Neural progenitor cell (in vitro differentiated cells): ENCODE results near the gene GDF2. TPM values are rescaled to one million over a fixed set of nuclear protein-coding genes. Genes with fewer than 3 reads are reported as not detected.

Source experiments
- DNase-seq: peaks from one replicate; pipeline ENCODE4 v3.0.0-alpha.2; 2016; ENCODE audit warnings: low spot score
- H2AFZ ChIP-seq: fragments of 200-600 bp; sonication (generic); replicated peaks from 2 replicates; pipeline ENCODE4 v1.6.1; 2016; ENCODE audit warnings: antibody characterized with exemption
- H3F3A ChIP-seq: fragments of 200-600 bp; sonication (generic); 2 replicates; pipeline ENCODE4 v1.6.1; 2016; ENCODE audit warnings: antibody characterized with exemption, low read depth
- H3K27ac ChIP-seq: fragments of 200-600 bp; sonication (generic); 2 replicates; pipeline ENCODE4 v1.5.1; 2016; ENCODE audit warnings: mild to moderate bottlenecking
- H3K27me3 ChIP-seq: fragments of 200-600 bp; sonication (generic); 2 replicates; pipeline ENCODE4 v1.6.1; 2016; ENCODE audit warnings: mild to moderate bottlenecking, moderate library complexity
- H3K36me3 ChIP-seq: fragments of 200-600 bp; sonication (generic); 2 replicates; pipeline ENCODE4 v1.5.1; 2016
- H3K4me1 ChIP-seq: fragments of 200-600 bp; sonication (generic); 2 replicates; pipeline ENCODE4 v1.6.1; 2016; ENCODE audit warnings: mixed run types
- H3K4me2 ChIP-seq: fragments of 200-600 bp; sonication (generic); 2 replicates; pipeline ENCODE4 v1.6.1; 2016
- H3K4me3 ChIP-seq: fragments of 200-600 bp; sonication (generic); 2 replicates; pipeline ENCODE4 v1.5.1; 2016
- H3K79me2 ChIP-seq: fragments of 200-600 bp; sonication (generic); 2 replicates; pipeline ENCODE4 v1.6.1; 2016; ENCODE audit warnings: low read depth
- H3K9ac ChIP-seq: fragments of 200-600 bp; sonication (generic); 2 replicates; pipeline ENCODE4 v1.6.1; 2016
- H3K9me3 ChIP-seq: fragments of 200-600 bp; sonication (generic); 2 replicates; pipeline ENCODE4 v1.5.1; 2016; ENCODE audit warnings: low read depth
- H4K20me1 ChIP-seq: fragments of 200-600 bp; sonication (generic); 2 replicates; pipeline ENCODE4 v1.6.1; 2016; ENCODE audit warnings: low read depth
- H3K27ac Mint-ChIP-seq: 3 replicates; pipeline ENCODE4 v1.8.0; 2021; ENCODE audit warnings: mixed read lengths
- H3K27me3 Mint-ChIP-seq: 2 replicates; pipeline ENCODE4 v1.8.0; 2022; ENCODE audit warnings: low read depth, mild to moderate bottlenecking, inconsistent platforms, moderate library complexity, mixed read lengths; ENCODE audit not compliant: insufficient read depth
- H3K36me3 Mint-ChIP-seq: 3 replicates; pipeline ENCODE4 v1.8.0; 2021; ENCODE audit warnings: mixed read lengths
- H3K4me1 Mint-ChIP-seq: 3 replicates; pipeline ENCODE4 v1.8.0; 2021; ENCODE audit warnings: mixed read lengths
- H3K4me3 Mint-ChIP-seq: 3 replicates; pipeline ENCODE4 v1.8.0; 2021; ENCODE audit warnings: mild to moderate bottlenecking, moderate library complexity, mixed read lengths
- H3K9me3 Mint-ChIP-seq: 3 replicates; pipeline ENCODE4 v1.8.0; 2020; ENCODE audit warnings: mixed read lengths
- EZH2 ChIP-seq: fragments of 200-600 bp; sonication (generic); IDR thresholded peaks from 2 replicates; pipeline ENCODE4 v1.6.1; 2017; ENCODE audit warnings: antibody characterized with exemption, mild to moderate bottlenecking, moderate library complexity
- EZH2phosphoT487 ChIP-seq: fragments of 200-600 bp; sonication (generic); IDR thresholded peaks from 2 replicates; pipeline ENCODE4 v1.6.1; 2017; ENCODE audit warnings: antibody characterized with exemption
- total RNA-seq: library from RNA; depleted of rRNA; stranded (reverse); fragments of >200 nt; gene quantifications from 2 replicates; pipeline ENCODE4 v1.2.3, GENCODE V29; 2015; ENCODE audit warnings: low replicate concordance
- TF ChIP-seq, protein P1 (sequence below): fragments of 200-600 bp; sonication (generic); IDR thresholded peaks from 2 replicates; pipeline ENCODE4 v1.5.1; 2017; ENCODE audit warnings: antibody characterized with exemption, mild to moderate bottlenecking

GDF2 gene
- total RNA-seq, 1 donor from 2014 or later, result not detected

DNA sequence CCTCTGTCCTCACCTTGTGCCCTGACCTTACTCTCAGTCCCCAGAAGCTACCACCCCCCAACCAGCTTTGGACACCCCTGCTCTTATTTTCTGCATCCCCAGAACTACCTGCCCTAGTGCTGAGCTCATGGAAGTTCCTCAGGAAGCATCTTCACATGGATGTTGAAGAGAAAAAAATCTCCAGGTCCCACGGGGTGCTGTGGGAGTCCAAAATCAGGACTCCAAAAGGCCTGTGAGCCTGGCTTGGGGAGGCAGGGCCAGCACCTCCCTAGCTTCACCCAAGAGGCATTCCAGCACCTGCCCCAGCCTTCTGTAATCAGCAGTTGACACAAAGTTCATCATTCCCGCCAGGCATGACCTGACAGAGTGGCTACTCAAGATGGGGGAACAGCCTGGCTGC, 43.0 kb upstream of the GDF2 start:
- Mint-ChIP-seq H3K4me1 (peaks cover 6% of the 10 kb centered on the region), H3K9me3 (peaks cover 1% of the 10 kb centered on the region), H3K36me3 (no peaks in the 10 kb centered on the region), H3K27ac (no peak overlapping the region), H3K27me3 (peaks cover 6% of the 10 kb centered on the region), H3K4me3 (no peak overlapping the region)
- Histone ChIP-seq H3K4me2 (no peak overlapping the region), H3K4me3 (no peak overlapping the region), H3K9ac (no peak overlapping the region), H3K4me1 (peaks cover 12% of the 10 kb centered on the region), H3K36me3 (no peaks in the 10 kb centered on the region), H3K27me3 (no peaks in the 10 kb centered on the region), H3K27ac (no peak overlapping the region), H3K9me3 (no peaks in the 10 kb centered on the region), H4K20me1 (no peaks in the 10 kb centered on the region), H2AFZ (no peak overlapping the region), H3F3A (peaks cover 13% of the 10 kb centered on the region), H3K79me2 (no peaks in the 10 kb centered on the region)
- no peak for TF ChIP-seq EZH2phosphoT487
- TF ChIP-seq, protein P1, sequence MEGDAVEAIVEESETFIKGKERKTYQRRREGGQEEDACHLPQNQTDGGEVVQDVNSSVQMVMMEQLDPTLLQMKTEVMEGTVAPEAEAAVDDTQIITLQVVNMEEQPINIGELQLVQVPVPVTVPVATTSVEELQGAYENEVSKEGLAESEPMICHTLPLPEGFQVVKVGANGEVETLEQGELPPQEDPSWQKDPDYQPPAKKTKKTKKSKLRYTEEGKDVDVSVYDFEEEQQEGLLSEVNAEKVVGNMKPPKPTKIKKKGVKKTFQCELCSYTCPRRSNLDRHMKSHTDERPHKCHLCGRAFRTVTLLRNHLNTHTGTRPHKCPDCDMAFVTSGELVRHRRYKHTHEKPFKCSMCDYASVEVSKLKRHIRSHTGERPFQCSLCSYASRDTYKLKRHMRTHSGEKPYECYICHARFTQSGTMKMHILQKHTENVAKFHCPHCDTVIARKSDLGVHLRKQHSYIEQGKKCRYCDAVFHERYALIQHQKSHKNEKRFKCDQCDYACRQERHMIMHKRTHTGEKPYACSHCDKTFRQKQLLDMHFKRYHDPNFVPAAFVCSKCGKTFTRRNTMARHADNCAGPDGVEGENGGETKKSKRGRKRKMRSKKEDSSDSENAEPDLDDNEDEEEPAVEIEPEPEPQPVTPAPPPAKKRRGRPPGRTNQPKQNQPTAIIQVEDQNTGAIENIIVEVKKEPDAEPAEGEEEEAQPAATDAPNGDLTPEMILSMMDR, result no peak
- no peak for TF ChIP-seq EZH2
- no peak for DNase-seq

DNA sequence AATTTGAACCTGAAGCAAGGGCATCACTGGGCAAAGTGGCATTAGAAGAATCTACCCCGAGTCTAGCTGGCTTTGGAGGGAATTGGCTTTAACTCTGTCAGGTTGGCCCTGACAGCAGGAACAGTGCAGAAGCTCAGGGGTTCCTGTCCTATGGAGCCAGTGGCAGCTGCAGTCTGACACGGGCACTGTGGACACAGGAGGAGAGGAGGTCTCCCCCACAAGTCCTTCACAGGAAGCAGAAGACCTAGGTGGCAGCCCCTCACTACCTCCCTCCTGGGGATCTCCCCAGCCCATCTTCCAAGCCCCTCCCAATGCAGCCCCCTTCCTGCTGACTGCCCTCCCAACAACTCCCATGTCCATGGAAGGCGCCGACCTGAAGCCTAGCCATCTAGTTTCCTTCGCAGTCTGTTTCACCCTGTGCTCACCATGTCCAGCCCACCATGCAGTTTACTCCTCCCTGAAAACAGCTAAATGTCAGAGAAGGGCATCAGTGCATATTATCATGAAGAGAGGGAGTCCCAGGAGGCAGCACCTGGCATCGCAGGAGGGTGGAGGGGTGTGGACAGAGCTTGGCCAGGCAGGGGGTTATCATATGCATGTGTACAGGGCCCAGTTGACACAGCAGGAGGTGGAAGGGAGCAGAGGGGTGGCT, 40.1 kb upstream of the GDF2 start:
- peaks cover 6% of the 10 kb centered on the region for H3K27me3 Mint-ChIP-seq
- no peaks in the 10 kb centered on the region for H3K9me3 Mint-ChIP-seq
- no peaks in the 10 kb centered on the region for H4K20me1 ChIP-seq

DNA sequence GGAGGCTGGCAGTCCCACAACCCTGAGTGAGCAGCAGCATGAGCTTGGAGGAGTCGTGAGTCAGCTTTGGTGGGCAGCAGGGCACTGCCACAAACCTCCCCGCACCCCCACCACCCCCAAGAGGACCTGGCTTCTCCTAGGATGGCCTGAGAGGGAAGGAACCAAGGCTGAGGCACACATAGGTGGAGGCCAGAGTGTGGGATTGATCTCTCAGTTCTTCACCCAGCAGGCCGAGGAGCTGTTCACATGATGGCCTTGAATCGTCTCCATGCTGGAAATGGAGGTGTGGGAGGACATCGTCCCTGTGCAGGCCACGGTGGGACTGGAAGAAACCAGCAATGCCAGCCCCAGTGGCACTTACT, 39.6 kb upstream of the GDF2 start:
- no peak overlapping the region for H3K27ac Mint-ChIP-seq
- no peaks in the 10 kb centered on the region for H4K20me1 ChIP-seq
- no peak overlapping the region for H3K4me3 ChIP-seq
- no peak overlapping the region for H3K4me2 ChIP-seq
- H3K36me3 ChIP-seq, result no peaks in the 10 kb centered on the region
- no peak overlapping the region for H3K4me3 Mint-ChIP-seq
- peaks cover 9% of the 10 kb centered on the region for H3K4me1 Mint-ChIP-seq
- no peak for TF ChIP-seq EZH2
- TF ChIP-seq, protein P1, result no peak
- no peak for TF ChIP-seq EZH2phosphoT487
- no peak for DNase-seq
- no peaks in the 10 kb centered on the region for H3F3A ChIP-seq
- H3K9ac ChIP-seq, result no peak overlapping the region
- H3K4me1 ChIP-seq, result no peaks in the 10 kb centered on the region
- H2AFZ ChIP-seq, result no peak overlapping the region
- H3K36me3 Mint-ChIP-seq, result no peaks in the 10 kb centered on the region
- no peak overlapping the region for H3K27ac ChIP-seq
- no peaks in the 10 kb centered on the region for H3K9me3 ChIP-seq
- H3K27me3 Mint-ChIP-seq, result peaks cover 6% of the 10 kb centered on the region
- H3K27me3 ChIP-seq, result no peaks in the 10 kb centered on the region
- H3K79me2 ChIP-seq, result no peaks in the 10 kb centered on the region
- no peaks in the 10 kb centered on the region for H3K9me3 Mint-ChIP-seq

More for the DNA sequence above, 40.1 kb upstream of the GDF2 start:
- Mint-ChIP-seq H3K36me3 (no peaks in the 10 kb centered on the region), H3K4me3 (no peak overlapping the region), H3K27ac (no peak overlapping the region), H3K4me1 (peaks cover 12% of the 10 kb centered on the region)
- no peak overlapping the region for H3K4me2 ChIP-seq
- H3K9ac ChIP-seq, result no peak overlapping the region
- H2AFZ ChIP-seq, result no peak overlapping the region
- no peak for DNase-seq
- no peak for TF ChIP-seq EZH2
- TF ChIP-seq EZH2phosphoT487, result no peak
- TF ChIP-seq, protein P1, result no peak
- no peaks in the 10 kb centered on the region for H3K4me1 ChIP-seq
- no peaks in the 10 kb centered on the region for H3F3A ChIP-seq
- H3K27ac ChIP-seq, result no peak overlapping the region
- H3K9me3 ChIP-seq, result no peaks in the 10 kb centered on the region
- H3K36me3 ChIP-seq, result no peaks in the 10 kb centered on the region
- no peak overlapping the region for H3K4me3 ChIP-seq
- H3K79me2 ChIP-seq, result no peaks in the 10 kb centered on the region
- no peaks in the 10 kb centered on the region for H3K27me3 ChIP-seq
